ENCODE results near the gene PHF2.

DNA sequence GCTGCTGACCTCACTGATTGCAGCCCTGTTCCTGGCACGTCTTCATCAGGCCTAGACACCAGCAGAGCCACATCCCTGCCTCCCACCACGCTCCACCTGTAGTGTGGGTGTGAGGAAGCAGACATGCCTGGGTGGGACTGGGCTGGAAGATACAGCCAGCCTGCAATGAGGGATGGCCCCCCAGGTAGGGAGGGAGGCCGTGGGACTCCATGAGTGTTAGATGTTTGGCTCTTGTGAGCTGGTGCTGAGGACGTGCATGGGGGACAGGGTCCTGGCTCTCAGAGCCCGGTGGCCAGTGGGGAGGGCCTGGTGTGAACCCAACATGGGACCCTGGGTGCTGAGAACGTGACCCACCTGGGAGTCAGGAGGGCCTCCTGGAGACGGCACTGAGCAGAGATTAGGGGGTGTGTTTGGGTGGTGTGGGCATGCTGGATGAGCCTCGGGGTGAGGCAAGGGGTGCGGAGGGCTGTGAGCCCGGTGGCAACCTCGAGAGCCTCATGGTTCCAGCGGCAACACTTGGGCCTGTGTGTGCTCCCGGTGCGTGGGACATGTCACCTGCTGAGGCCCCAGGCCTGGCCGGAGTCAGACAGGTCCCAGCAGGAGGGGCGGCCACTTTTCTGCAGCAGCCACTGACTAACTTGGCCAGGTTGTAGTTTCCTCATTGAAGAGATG is 87.6 kb downstream of the PHF2 start:
- TF ChIP-seq ZNF416 (CRISPR knock-in tag; IDR thresholded peaks at IDR 0.05) (no peak), TCF7 (CRISPR knock-in tag; IDR thresholded peaks at IDR 0.05; ENCODE audit: low read depth) (no peak), ZNF121 (CRISPR knock-in tag; IDR thresholded peaks at IDR 0.05) (no peak), ZNF232 (CRISPR knock-in tag; IDR thresholded peaks at IDR 0.05) (no peak)
- TF ChIP-seq, protein P1, sequence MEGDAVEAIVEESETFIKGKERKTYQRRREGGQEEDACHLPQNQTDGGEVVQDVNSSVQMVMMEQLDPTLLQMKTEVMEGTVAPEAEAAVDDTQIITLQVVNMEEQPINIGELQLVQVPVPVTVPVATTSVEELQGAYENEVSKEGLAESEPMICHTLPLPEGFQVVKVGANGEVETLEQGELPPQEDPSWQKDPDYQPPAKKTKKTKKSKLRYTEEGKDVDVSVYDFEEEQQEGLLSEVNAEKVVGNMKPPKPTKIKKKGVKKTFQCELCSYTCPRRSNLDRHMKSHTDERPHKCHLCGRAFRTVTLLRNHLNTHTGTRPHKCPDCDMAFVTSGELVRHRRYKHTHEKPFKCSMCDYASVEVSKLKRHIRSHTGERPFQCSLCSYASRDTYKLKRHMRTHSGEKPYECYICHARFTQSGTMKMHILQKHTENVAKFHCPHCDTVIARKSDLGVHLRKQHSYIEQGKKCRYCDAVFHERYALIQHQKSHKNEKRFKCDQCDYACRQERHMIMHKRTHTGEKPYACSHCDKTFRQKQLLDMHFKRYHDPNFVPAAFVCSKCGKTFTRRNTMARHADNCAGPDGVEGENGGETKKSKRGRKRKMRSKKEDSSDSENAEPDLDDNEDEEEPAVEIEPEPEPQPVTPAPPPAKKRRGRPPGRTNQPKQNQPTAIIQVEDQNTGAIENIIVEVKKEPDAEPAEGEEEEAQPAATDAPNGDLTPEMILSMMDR (IDR thresholded peaks at IDR 0.05): no peak
- TF ChIP-seq, protein P2, sequence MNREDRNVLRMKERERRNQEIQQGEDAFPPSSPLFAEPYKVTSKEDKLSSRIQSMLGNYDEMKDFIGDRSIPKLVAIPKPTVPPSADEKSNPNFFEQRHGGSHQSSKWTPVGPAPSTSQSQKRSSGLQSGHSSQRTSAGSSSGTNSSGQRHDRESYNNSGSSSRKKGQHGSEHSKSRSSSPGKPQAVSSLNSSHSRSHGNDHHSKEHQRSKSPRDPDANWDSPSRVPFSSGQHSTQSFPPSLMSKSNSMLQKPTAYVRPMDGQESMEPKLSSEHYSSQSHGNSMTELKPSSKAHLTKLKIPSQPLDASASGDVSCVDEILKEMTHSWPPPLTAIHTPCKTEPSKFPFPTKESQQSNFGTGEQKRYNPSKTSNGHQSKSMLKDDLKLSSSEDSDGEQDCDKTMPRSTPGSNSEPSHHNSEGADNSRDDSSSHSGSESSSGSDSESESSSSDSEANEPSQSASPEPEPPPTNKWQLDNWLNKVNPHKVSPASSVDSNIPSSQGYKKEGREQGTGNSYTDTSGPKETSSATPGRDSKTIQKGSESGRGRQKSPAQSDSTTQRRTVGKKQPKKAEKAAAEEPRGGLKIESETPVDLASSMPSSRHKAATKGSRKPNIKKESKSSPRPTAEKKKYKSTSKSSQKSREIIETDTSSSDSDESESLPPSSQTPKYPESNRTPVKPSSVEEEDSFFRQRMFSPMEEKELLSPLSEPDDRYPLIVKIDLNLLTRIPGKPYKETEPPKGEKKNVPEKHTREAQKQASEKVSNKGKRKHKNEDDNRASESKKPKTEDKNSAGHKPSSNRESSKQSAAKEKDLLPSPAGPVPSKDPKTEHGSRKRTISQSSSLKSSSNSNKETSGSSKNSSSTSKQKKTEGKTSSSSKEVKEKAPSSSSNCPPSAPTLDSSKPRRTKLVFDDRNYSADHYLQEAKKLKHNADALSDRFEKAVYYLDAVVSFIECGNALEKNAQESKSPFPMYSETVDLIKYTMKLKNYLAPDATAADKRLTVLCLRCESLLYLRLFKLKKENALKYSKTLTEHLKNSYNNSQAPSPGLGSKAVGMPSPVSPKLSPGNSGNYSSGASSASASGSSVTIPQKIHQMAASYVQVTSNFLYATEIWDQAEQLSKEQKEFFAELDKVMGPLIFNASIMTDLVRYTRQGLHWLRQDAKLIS (CRISPR knock-in tag; IDR thresholded peaks at IDR 0.05; ENCODE audit: borderline replicate concordance): no peak
- TF ChIP-seq, protein P3, sequence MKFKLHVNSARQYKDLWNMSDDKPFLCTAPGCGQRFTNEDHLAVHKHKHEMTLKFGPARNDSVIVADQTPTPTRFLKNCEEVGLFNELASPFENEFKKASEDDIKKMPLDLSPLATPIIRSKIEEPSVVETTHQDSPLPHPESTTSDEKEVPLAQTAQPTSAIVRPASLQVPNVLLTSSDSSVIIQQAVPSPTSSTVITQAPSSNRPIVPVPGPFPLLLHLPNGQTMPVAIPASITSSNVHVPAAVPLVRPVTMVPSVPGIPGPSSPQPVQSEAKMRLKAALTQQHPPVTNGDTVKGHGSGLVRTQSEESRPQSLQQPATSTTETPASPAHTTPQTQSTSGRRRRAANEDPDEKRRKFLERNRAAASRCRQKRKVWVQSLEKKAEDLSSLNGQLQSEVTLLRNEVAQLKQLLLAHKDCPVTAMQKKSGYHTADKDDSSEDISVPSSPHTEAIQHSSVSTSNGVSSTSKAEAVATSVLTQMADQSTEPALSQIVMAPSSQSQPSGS (CRISPR knock-in tag; IDR thresholded peaks at IDR 0.05; ENCODE audit: borderline replicate concordance, low read depth): no peak
- TF ChIP-seq, protein P4, sequence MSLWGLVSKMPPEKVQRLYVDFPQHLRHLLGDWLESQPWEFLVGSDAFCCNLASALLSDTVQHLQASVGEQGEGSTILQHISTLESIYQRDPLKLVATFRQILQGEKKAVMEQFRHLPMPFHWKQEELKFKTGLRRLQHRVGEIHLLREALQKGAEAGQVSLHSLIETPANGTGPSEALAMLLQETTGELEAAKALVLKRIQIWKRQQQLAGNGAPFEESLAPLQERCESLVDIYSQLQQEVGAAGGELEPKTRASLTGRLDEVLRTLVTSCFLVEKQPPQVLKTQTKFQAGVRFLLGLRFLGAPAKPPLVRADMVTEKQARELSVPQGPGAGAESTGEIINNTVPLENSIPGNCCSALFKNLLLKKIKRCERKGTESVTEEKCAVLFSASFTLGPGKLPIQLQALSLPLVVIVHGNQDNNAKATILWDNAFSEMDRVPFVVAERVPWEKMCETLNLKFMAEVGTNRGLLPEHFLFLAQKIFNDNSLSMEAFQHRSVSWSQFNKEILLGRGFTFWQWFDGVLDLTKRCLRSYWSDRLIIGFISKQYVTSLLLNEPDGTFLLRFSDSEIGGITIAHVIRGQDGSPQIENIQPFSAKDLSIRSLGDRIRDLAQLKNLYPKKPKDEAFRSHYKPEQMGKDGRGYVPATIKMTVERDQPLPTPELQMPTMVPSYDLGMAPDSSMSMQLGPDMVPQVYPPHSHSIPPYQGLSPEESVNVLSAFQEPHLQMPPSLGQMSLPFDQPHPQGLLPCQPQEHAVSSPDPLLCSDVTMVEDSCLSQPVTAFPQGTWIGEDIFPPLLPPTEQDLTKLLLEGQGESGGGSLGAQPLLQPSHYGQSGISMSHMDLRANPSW (CRISPR knock-in tag; conservative IDR thresholded peaks at IDR 0.05; ENCODE audit: low read depth): no peak
